ENCODE data around the gene BHLHE41. TPM values are rescaled to one million over a fixed set of nuclear protein-coding genes. Genes with fewer than 3 reads are reported as not detected.

Gene BHLHE41
- total and polyA plus RNA-seq, 2 experiments from 2014 or later: 0.24 to 0.46 TPM

DNA sequence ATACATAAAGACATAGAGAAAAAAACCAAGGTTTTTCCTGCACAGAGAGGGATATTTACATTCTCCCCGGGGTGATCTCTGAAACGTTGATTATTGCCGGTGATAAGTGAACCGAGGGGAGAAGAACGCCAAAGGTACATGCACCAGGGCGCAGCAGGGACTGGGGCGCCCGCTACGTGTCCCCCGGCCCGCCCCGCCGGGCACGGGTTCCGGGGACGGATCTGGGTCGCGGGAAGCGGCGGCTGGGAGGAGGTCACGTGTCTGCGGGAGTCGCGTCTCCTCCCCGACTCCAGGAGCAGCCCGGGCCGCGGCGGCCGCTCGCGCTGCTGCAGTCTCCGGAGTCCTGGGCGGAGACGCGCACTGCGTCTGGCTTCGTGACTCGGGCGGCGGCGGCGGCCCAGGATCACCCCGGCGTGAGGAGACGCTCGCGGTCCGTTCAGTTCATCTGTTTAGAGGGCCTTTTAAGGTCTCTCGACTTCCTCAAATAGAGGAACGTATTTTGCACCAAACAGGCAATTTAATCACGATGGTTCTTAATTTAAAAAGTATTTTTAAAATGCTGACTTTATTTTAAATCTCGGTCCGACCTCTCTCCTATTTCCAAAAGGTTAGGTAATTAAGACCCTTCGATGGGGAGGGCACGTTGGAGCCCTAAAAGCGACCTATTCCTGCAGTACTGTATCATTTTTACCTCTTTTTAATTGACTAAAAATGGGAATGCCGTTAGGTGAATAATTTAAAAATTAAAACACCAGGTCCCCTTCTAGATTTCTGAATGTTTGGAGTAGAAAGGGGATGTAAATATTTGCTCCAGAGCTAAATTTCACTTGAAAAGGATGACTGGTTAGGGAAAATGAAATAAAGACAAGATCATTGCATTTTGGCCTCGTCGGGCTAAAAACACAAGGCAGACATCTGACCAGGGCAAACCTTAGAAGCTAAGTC, 1.8 kb upstream of the BHLHE41 start:
- no peak overlapping the region for H3K27ac ChIP-seq
- no peaks in the 10 kb centered on the region for H3K36me3 ChIP-seq
- H3K4me1 ChIP-seq (ENCODE audit: low read depth): no peaks in the 10 kb centered on the region
- DNase-seq (ENCODE audit: low read depth in 1 of 2, low spot score in 1 of 2): peak; percentile 90 to 91
- peak overlapping the region; percentile 45 for H3K4me3 ChIP-seq
- TF ChIP-seq, protein P1, sequence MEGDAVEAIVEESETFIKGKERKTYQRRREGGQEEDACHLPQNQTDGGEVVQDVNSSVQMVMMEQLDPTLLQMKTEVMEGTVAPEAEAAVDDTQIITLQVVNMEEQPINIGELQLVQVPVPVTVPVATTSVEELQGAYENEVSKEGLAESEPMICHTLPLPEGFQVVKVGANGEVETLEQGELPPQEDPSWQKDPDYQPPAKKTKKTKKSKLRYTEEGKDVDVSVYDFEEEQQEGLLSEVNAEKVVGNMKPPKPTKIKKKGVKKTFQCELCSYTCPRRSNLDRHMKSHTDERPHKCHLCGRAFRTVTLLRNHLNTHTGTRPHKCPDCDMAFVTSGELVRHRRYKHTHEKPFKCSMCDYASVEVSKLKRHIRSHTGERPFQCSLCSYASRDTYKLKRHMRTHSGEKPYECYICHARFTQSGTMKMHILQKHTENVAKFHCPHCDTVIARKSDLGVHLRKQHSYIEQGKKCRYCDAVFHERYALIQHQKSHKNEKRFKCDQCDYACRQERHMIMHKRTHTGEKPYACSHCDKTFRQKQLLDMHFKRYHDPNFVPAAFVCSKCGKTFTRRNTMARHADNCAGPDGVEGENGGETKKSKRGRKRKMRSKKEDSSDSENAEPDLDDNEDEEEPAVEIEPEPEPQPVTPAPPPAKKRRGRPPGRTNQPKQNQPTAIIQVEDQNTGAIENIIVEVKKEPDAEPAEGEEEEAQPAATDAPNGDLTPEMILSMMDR (IDR thresholded peaks at IDR 0.05; ENCODE audit: low read depth, low read length): peak; percentile 16
- H3K9me3 ChIP-seq (ENCODE audit: low read depth): no peaks in the 10 kb centered on the region
- H3K27me3 ChIP-seq: peaks cover 93% of the 10 kb centered on the region

DNA sequence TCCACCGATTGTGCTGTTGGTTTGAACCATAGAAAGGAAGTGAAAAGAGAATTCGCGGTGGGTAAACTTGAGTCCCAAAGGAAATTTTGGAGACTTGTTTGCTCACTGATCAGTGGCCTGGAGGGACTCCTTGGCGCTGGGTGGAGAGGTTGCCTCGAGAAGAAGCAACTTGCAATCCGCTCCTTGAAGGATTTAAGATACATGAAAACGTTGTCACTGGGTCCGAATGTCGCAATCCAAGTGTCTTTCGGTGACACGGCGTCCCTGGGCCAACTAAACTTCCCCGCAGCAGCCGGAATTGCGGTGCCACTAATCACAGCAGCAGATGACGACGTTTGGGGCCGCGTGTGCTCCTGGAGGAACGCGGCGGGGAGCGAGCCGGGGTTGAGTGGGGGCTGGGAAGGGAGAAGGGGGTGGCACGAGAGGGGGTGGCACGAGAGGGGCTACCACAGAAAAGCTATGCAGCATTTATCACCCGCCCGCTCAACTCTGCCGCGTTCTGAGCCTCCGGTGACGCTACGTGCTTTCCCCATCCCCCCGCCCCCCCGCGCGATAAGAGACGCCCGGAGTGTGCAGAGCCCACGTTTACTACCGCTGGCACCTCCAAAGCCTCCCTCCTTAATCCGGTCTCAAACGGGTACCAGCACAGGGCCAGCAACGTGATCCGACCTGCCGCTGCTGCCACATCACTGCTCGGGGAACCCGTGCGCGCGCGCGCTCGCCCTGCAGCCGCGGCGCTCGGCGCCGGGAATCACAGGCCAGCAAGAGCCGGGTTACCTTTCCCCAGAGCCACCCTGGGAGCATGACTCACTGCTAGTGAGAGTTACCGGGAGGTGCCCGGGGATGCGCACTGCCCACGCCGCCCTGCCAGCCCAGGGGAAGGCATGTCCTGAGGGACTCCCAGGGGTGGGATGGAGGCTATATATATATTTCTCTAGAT, 833 bp upstream of the BHLHE41 start:
- Histone ChIP-seq H3K4me3 (peak overlapping the region; percentile 45), H3K27me3 (peaks cover 93% of the 10 kb centered on the region), H3K36me3 (no peaks in the 10 kb centered on the region), H3K27ac (no peak overlapping the region), H3K4me1 (ENCODE audit: low read depth) (no peaks in the 10 kb centered on the region), H3K9me3 (ENCODE audit: low read depth) (no peaks in the 10 kb centered on the region)
- DNase-seq (ENCODE audit: low read depth in 1 of 2, low spot score in 1 of 2): peak; percentile 76 to 82
- TF ChIP-seq, protein P1 (IDR thresholded peaks at IDR 0.05; ENCODE audit: low read depth, low read length): no peak

DNA sequence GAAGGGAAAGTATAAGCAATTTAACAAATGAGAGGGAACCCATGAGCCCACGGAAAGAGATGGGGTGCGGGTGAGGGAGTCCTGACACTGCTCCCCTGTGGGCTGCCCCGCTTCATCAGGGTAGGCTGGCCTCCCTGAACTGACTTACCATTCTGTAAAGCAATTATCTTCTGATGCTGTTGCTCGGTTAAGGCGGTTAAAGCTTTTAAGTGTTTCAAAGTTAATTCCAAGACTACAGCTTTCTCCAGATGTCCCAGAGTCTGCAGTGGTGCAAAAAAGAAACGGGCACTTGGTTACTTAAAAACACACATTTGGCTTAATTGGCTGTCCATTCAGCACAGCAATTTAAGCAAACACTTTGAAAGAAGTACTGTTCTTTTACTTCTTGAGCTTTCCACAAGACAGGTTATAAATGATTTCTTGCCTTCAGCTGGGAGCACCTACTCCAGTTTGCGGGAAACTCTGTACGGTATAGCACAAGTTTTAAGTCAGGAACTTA, 1.3 kb downstream of the BHLHE41 start:
- Histone ChIP-seq H3K36me3 (no peaks in the 10 kb centered on the region), H3K9me3 (ENCODE audit: low read depth) (no peaks in the 10 kb centered on the region), H3K27me3 (peaks cover 85% of the 10 kb centered on the region), H3K27ac (no peak overlapping the region), H3K4me3 (no peak overlapping the region), H3K4me1 (ENCODE audit: low read depth) (no peaks in the 10 kb centered on the region)
- peak in 1 of 2 donors; percentile 26 for DNase-seq (ENCODE audit: low read depth in 1 of 2, low spot score in 1 of 2)
- TF ChIP-seq, protein P1 (IDR thresholded peaks at IDR 0.05; ENCODE audit: low read depth, low read length): no peak

DNA sequence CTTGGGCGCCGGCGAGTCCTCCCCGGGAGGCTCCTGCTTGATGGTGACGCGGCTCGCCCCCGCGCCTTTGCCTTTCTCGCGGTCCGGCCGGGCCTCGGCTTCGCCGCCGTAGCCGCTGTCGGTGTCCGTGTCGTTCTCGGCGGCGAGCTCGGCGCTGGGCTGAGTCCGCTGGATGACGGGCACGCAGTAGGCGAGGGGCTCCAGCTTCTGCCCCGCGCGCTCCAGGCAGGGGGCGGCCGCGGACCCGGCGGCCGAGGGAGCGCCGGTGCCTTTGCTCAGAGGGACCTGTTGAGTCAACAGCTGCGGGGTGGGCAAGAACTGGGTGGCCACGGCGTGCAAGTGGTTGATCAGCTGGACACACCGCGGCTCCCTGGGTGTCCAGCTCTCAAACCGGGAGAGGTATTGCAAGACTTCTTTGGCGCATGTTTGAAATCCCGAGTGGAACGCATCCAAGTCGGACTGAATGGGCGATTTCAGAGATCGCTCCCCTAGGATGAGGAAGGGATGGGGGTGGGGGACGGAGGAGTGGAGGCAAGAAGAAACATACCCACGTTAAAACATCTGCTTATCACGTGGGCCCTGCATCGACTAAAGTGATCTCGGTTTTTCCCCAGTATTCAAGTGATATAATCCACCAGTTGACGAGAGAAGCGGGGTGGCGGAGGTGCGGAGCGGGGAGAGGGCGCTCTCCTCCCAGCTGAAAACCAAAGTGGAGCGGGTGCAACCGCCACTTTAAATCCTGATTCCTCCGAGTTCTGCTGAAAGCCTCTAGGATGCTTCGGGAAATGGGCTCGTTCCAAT, 2.0 kb downstream of the BHLHE41 start:
- TF ChIP-seq, protein P1 (IDR thresholded peaks at IDR 0.05; ENCODE audit: low read depth, low read length): peak; percentile 47
- no peaks in the 10 kb centered on the region for H3K36me3 ChIP-seq
- DNase-seq (ENCODE audit: low read depth in 1 of 2, low spot score in 1 of 2): peak; percentile 63 to 82
- no peaks in the 10 kb centered on the region for H3K4me1 ChIP-seq (ENCODE audit: low read depth)
- H3K4me3 ChIP-seq: peak overlapping the region; percentile 34
- no peaks in the 10 kb centered on the region for H3K9me3 ChIP-seq (ENCODE audit: low read depth)
- H3K27ac ChIP-seq: no peak overlapping the region
- H3K27me3 ChIP-seq: peaks cover 83% of the 10 kb centered on the region

Data from cardiac muscle cell (in vitro differentiated cells and primary cell).